A673 (cell line): ENCODE results near the gene OSBPL6. TPM values are rescaled to one million over a fixed set of nuclear protein-coding genes. Genes with fewer than 3 reads are reported as not detected.

Experiments used
- BruUV-seq: library from RNA; stranded (reverse); fragments of 400-500 nt; replicated peaks from 2 replicates; lab custom pipeline; 2021; lab: Mats Ljungman, UMichigan
- CTCF ChIA-PET: fragments of 300-600 bp; sonication (Branson Sonifier 250); formaldehyde crosslinking; loops from one replicate; lab custom pipeline; 2022; ENCODE audit warnings: antibody characterized with exemption; lab: Charles Lee
- POLR2A ChIA-PET: fragments of 300-600 bp; sonication (Branson Sonifier 250); formaldehyde crosslinking; loops from one replicate; lab custom pipeline; 2022; ENCODE audit warnings: antibody characterized with exemption; ENCODE audit not compliant: low non-redundant PET; lab: Charles Lee
- DNase-seq: peaks from one replicate; pipeline ENCODE4 v3.0.0-alpha.2; 2015; ENCODE audit warnings: low spot score
- H3K27ac ChIP-seq: fragments of 200-600 bp; sonication (generic); 2 replicates; pipeline ENCODE4 v1.5.1; 2016; ENCODE audit warnings: mixed run types, low read depth, mild to moderate bottlenecking, mixed read lengths, antibody characterized with exemption, low read length; ENCODE audit not compliant: poor library complexity, severe bottlenecking
- H3K27me3 ChIP-seq: fragments of 200-600 bp; sonication (generic); replicated peaks from 2 replicates; pipeline ENCODE4 v1.6.1; 2017; ENCODE audit warnings: mixed run types, low read depth, mild to moderate bottlenecking, mixed read lengths, antibody characterized with exemption, low read length; ENCODE audit not compliant: insufficient read depth, poor library complexity
- H3K36me3 ChIP-seq: fragments of 200-600 bp; sonication (generic); 2 replicates; pipeline ENCODE4 v1.6.1; 2016; ENCODE audit warnings: mixed run types, mild to moderate bottlenecking, mixed read lengths, antibody characterized with exemption, low read length; ENCODE audit not compliant: insufficient read depth, poor library complexity, severe bottlenecking
- H3K4me1 ChIP-seq: fragments of 200-600 bp; sonication (generic); 2 replicates; pipeline ENCODE4 v1.6.1; 2017; ENCODE audit warnings: mixed run types, mild to moderate bottlenecking, mixed read lengths, antibody characterized with exemption, low read length; ENCODE audit not compliant: insufficient read depth, poor library complexity, severe bottlenecking
- H3K4me3 ChIP-seq: fragments of 200-600 bp; sonication (generic); 2 replicates; pipeline ENCODE4 v1.5.1; 2016; ENCODE audit warnings: low read depth, mixed run types, mild to moderate bottlenecking, mixed read lengths, low read length; ENCODE audit not compliant: poor library complexity, severe bottlenecking
- H3K9me3 ChIP-seq: fragments of 200-600 bp; sonication (generic); 2 replicates; pipeline ENCODE4 v1.6.1; 2016; ENCODE audit warnings: mixed run types, low read depth, mild to moderate bottlenecking, mixed read lengths, antibody characterized with exemption, low read length; ENCODE audit not compliant: poor library complexity, severe bottlenecking
- EZH2 ChIP-seq: fragments of 200-600 bp; sonication (generic); IDR thresholded peaks from 2 replicates; pipeline ENCODE4 v1.6.1; 2017; ENCODE audit warnings: borderline replicate concordance, low read depth, mild to moderate bottlenecking, mixed read lengths, antibody characterized with exemption, low read length; ENCODE audit not compliant: poor library complexity, severe bottlenecking
- intact Hi-C: fragments of 100-400 bp; cut with micrococcal nuclease; formaldehyde crosslinking; loops from one replicate; pipeline ENCODE4 v1.10.0; 2022; ENCODE audit not compliant: unreplicated experiment
- total RNA-seq: library from RNA; stranded (reverse); gene quantifications from 2 replicates; pipeline ENCODE4 v1.2.3, GENCODE V29; 2021
- TF ChIP-seq, protein P1 (sequence below): fragments of 300-800, 200-600 bp; sonication (generic); conservative IDR thresholded peaks from 2 replicates; pipeline ENCODE4 v1.5.1; 2017; ENCODE audit warnings: low read depth, mild to moderate bottlenecking, antibody characterized with exemption, low read length, moderate library complexity, mixed read lengths

Gene OSBPL6
- total RNA-seq, 1 experiment from 2014 or later, result 19.3 TPM

DNA sequence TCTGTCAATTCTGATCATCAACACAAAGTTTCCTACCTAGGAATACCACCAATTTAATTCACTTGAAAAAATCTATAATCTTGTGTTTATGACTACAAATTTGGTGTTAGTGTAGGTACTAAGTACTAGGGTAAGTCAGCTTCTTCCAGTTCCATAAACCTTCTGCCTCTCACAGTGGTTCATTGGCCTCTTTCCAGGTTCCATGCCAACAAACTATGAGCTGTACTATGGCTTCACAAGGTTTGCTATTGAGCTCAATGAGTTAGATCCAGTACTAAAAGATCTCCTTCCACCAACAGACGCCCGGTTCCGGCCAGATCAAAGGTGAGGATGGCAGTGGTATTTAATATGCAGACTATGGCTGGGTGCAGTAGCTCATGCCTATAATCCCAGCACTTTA lies 197.9 kb downstream of the OSBPL6 start:
- TF ChIP-seq EZH2, result no peak
- TF ChIP-seq, protein P1, sequence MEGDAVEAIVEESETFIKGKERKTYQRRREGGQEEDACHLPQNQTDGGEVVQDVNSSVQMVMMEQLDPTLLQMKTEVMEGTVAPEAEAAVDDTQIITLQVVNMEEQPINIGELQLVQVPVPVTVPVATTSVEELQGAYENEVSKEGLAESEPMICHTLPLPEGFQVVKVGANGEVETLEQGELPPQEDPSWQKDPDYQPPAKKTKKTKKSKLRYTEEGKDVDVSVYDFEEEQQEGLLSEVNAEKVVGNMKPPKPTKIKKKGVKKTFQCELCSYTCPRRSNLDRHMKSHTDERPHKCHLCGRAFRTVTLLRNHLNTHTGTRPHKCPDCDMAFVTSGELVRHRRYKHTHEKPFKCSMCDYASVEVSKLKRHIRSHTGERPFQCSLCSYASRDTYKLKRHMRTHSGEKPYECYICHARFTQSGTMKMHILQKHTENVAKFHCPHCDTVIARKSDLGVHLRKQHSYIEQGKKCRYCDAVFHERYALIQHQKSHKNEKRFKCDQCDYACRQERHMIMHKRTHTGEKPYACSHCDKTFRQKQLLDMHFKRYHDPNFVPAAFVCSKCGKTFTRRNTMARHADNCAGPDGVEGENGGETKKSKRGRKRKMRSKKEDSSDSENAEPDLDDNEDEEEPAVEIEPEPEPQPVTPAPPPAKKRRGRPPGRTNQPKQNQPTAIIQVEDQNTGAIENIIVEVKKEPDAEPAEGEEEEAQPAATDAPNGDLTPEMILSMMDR, result no peak
- DNase-seq, result no peak
- no peak overlapping the region for H3K4me3 ChIP-seq
- CTCF ChIA-PET, result no interaction called here
- intact Hi-C loops, result no loop called here
- no peaks in the 10 kb centered on the region for H3K36me3 ChIP-seq
- POLR2A ChIA-PET, result no interaction called here
- H3K4me1 ChIP-seq, result no peaks in the 10 kb centered on the region
- no peak overlapping the region for H3K27ac ChIP-seq
- H3K27me3 ChIP-seq, result no peaks in the 10 kb centered on the region
- no peaks in the 10 kb centered on the region for H3K9me3 ChIP-seq
- no TSS peak for BruUV-seq

DNA sequence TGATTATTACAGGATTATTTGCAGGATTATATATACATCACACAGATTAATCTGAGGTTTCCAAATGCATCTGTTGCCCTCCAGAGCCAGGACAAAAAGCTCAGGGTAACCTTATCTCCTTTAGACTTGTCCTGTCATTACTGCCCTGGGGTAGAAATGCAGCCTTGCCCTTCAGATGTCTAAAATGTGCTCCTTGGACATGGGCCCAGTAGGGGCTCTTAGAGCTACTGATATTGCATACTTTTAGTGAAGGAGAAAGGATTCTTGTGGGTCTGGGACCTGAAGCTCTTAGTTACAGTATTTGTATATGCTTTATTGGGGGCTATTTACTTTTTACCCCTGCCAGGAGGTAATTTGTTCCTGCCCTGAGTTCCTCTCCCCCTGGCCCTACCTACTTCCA lies 200.5 kb downstream of the OSBPL6 start:
- POLR2A ChIA-PET, result no interaction called here
- intact Hi-C loops, result loop anchor here (5.0 kb wide), 1 partner anchor 283 kb away; the partner anchor contains the start of gene RBM45
- TF ChIP-seq, protein P1, result no peak
- no peak for TF ChIP-seq EZH2

DNA sequence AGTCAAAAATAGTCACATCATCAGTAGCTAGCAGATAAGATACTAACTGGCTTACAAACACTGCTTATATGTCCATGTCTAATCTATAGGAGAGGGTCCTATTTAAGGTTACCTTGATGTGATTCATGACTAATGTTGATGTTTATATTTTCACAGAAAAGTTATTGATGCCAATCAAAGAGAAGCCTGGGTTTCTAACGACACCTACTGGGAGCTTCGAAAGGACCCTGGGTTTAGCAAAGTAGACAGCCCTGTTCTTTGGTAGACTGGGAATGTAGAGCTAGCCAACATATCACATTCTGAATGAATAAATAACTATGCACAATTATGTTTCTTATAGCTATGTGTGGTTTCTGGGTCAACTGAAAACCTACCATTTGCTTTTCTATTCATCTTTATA lies 201.0 kb downstream of the OSBPL6 start:
- H3K36me3 ChIP-seq, result no peaks in the 10 kb centered on the region
- no peaks in the 10 kb centered on the region for H3K9me3 ChIP-seq
- no TSS peak for BruUV-seq
- no peak overlapping the region for H3K4me3 ChIP-seq
- no peak overlapping the region for H3K27ac ChIP-seq
- POLR2A ChIA-PET, result no interaction called here
- no peak for DNase-seq
- H3K27me3 ChIP-seq, result no peaks in the 10 kb centered on the region
- CTCF ChIA-PET, result interaction anchor here (1.5 kb wide), 1 partner anchor 19 kb away, joined by 3 read pairs; no protein-coding TSS in a partner anchor
- TF ChIP-seq EZH2, result no peak
- TF ChIP-seq, protein P1, result no peak
- intact Hi-C loops, result loop anchor here (5.0 kb wide), 1 partner anchor 283 kb away; the partner anchor contains the start of gene RBM45
- H3K4me1 ChIP-seq, result no peaks in the 10 kb centered on the region

More for the DNA sequence above, 200.5 kb downstream of the OSBPL6 start:
- no peaks in the 10 kb centered on the region for H3K9me3 ChIP-seq
- no peaks in the 10 kb centered on the region for H3K27me3 ChIP-seq
- H3K27ac ChIP-seq, result no peak overlapping the region
- CTCF ChIA-PET, result interaction anchor here (1.5 kb wide), 1 partner anchor 20 kb away, joined by 3 read pairs; no protein-coding TSS in a partner anchor
- no peak for DNase-seq
- no peaks in the 10 kb centered on the region for H3K36me3 ChIP-seq
- no peaks in the 10 kb centered on the region for H3K4me1 ChIP-seq
- H3K4me3 ChIP-seq, result no peak overlapping the region
- no TSS peak for BruUV-seq
